ENCODE data around the gene LAMA4. TPM values are rescaled to one million over a fixed set of nuclear protein-coding genes. Genes with fewer than 3 reads are reported as not detected.

Gene LAMA4
- total RNA-seq, 1 experiment from 2014 or later, result not detected

GRCh38 chr6:112218563-112218962, 35.8 kb downstream of the LAMA4 start:
- Histone ChIP-seq H3K9ac (ENCODE audit: low read length) (no peak overlapping the region), H3K36me3 (ENCODE audit: insufficient read depth, low read length) (no peaks in the 10 kb centered on the region), H3K4me2 (ENCODE audit: low read depth, low read length, poor library complexity, severe bottlenecking) (no peak overlapping the region), H3K4me3 (ENCODE audit: low read length) (no peak overlapping the region), H3K9me2 (replicated peaks; ENCODE audit: insufficient read depth, low read length) (no peaks in the 10 kb centered on the region), H3K27me3 (ENCODE audit: low read length) (no peaks in the 10 kb centered on the region), H3K79me2 (ENCODE audit: low read length) (no peaks in the 10 kb centered on the region), H4K20me1 (ENCODE audit: insufficient read depth, low read depth, low read length) (no peaks in the 10 kb centered on the region), H3K4me1 (ENCODE audit: low read length) (no peaks in the 10 kb centered on the region), H2AFZ (ENCODE audit: low read length) (no peak overlapping the region), H3K9me3 (ENCODE audit: low read length) (no peaks in the 10 kb centered on the region), H3K27ac (ENCODE audit: low read length) (no peak overlapping the region)
- no peak for DNase-seq

GRCh38 chr6:112216662-112217551, 37.5 kb downstream of the LAMA4 start:
- no peaks in the 10 kb centered on the region for H3K4me1 ChIP-seq (ENCODE audit: low read length)
- no peaks in the 10 kb centered on the region for H3K27me3 ChIP-seq (ENCODE audit: low read length)
- H3K9me3 ChIP-seq (ENCODE audit: low read length), result no peaks in the 10 kb centered on the region
- H3K9ac ChIP-seq (ENCODE audit: low read length), result no peak overlapping the region
- no peak overlapping the region for H2AFZ ChIP-seq (ENCODE audit: low read length)
- no peak overlapping the region for H3K4me2 ChIP-seq (ENCODE audit: low read depth, low read length, poor library complexity, severe bottlenecking)
- DNase-seq, result no peak
- H3K27ac ChIP-seq (ENCODE audit: low read length), result no peak overlapping the region
- no peaks in the 10 kb centered on the region for H4K20me1 ChIP-seq (ENCODE audit: insufficient read depth, low read depth, low read length)
- H3K79me2 ChIP-seq (ENCODE audit: low read length), result no peaks in the 10 kb centered on the region
- no peaks in the 10 kb centered on the region for H3K36me3 ChIP-seq (ENCODE audit: insufficient read depth, low read length)
- H3K9me2 ChIP-seq (replicated peaks; ENCODE audit: insufficient read depth, low read length), result no peaks in the 10 kb centered on the region
- no peak overlapping the region for H3K4me3 ChIP-seq (ENCODE audit: low read length)

- Histone ChIP-seq H3K9me2 (replicated peaks; ENCODE audit: insufficient read depth, low read length) (no peaks in the 10 kb centered on the region), H3K4me2 (ENCODE audit: low read depth, low read length, poor library complexity, severe bottlenecking) (no peak overlapping the region), H3K27me3 (ENCODE audit: low read length) (no peaks in the 10 kb centered on the region), H2AFZ (ENCODE audit: low read length) (no peak overlapping the region), H3K4me1 (ENCODE audit: low read length) (no peaks in the 10 kb centered on the region), H3K9me3 (ENCODE audit: low read length) (no peaks in the 10 kb centered on the region), H4K20me1 (ENCODE audit: insufficient read depth, low read depth, low read length) (no peaks in the 10 kb centered on the region), H3K9ac (ENCODE audit: low read length) (no peak overlapping the region), H3K4me3 (ENCODE audit: low read length) (no peak overlapping the region), H3K79me2 (ENCODE audit: low read length) (no peaks in the 10 kb centered on the region), H3K36me3 (ENCODE audit: insufficient read depth, low read length) (no peaks in the 10 kb centered on the region), H3K27ac (ENCODE audit: low read length) (no peak overlapping the region)
- no peak for DNase-seq
Measured at GRCh38 chr6:112215488-112216284, 38.7 kb downstream of the LAMA4 start.

GRCh38 chr6:112214739-112215269, 39.6 kb downstream of the LAMA4 start:
- no peaks in the 10 kb centered on the region for H3K79me2 ChIP-seq (ENCODE audit: low read length)
- no peaks in the 10 kb centered on the region for H3K27me3 ChIP-seq (ENCODE audit: low read length)
- H3K4me3 ChIP-seq (ENCODE audit: low read length), result no peak overlapping the region
- no peaks in the 10 kb centered on the region for H4K20me1 ChIP-seq (ENCODE audit: insufficient read depth, low read depth, low read length)
- H3K9me3 ChIP-seq (ENCODE audit: low read length), result no peaks in the 10 kb centered on the region
- no peak overlapping the region for H2AFZ ChIP-seq (ENCODE audit: low read length)
- no peak overlapping the region for H3K27ac ChIP-seq (ENCODE audit: low read length)
- no peaks in the 10 kb centered on the region for H3K9me2 ChIP-seq (replicated peaks; ENCODE audit: insufficient read depth, low read length)
- no peaks in the 10 kb centered on the region for H3K36me3 ChIP-seq (ENCODE audit: insufficient read depth, low read length)
- no peak overlapping the region for H3K4me2 ChIP-seq (ENCODE audit: low read depth, low read length, poor library complexity, severe bottlenecking)
- no peak for DNase-seq
- no peaks in the 10 kb centered on the region for H3K4me1 ChIP-seq (ENCODE audit: low read length)
- no peak overlapping the region for H3K9ac ChIP-seq (ENCODE audit: low read length)

GRCh38 chr6:112210852-112211251, 43.5 kb downstream of the LAMA4 start:
- Histone ChIP-seq H3K4me3 (ENCODE audit: low read length) (no peak overlapping the region), H3K36me3 (ENCODE audit: insufficient read depth, low read length) (no peaks in the 10 kb centered on the region), H3K9ac (ENCODE audit: low read length) (no peak overlapping the region), H3K4me1 (ENCODE audit: low read length) (no peaks in the 10 kb centered on the region), H3K27ac (ENCODE audit: low read length) (no peak overlapping the region), H2AFZ (ENCODE audit: low read length) (no peak overlapping the region), H3K27me3 (ENCODE audit: low read length) (no peaks in the 10 kb centered on the region), H3K79me2 (ENCODE audit: low read length) (no peaks in the 10 kb centered on the region), H3K9me3 (ENCODE audit: low read length) (no peaks in the 10 kb centered on the region), H3K9me2 (replicated peaks; ENCODE audit: insufficient read depth, low read length) (no peaks in the 10 kb centered on the region), H4K20me1 (ENCODE audit: insufficient read depth, low read depth, low read length) (no peaks in the 10 kb centered on the region), H3K4me2 (ENCODE audit: low read depth, low read length, poor library complexity, severe bottlenecking) (no peak overlapping the region)
- DNase-seq, result no peak

- no peak overlapping the region for H3K9ac ChIP-seq (ENCODE audit: low read length)
- peaks cover 2% of the 10 kb centered on the region; the same call in 1 of the 2 replicates for H3K4me1 ChIP-seq (ENCODE audit: low read length)
- no peaks in the 10 kb centered on the region for H3K9me3 ChIP-seq (ENCODE audit: low read length)
- no peaks in the 10 kb centered on the region for H4K20me1 ChIP-seq (ENCODE audit: insufficient read depth, low read depth, low read length)
- H3K27me3 ChIP-seq (ENCODE audit: low read length), result no peaks in the 10 kb centered on the region
- no peaks in the 10 kb centered on the region for H3K36me3 ChIP-seq (ENCODE audit: insufficient read depth, low read length)
- DNase-seq, result no peak
- no peak overlapping the region for H3K27ac ChIP-seq (ENCODE audit: low read length)
- H3K4me2 ChIP-seq (ENCODE audit: low read depth, low read length, poor library complexity, severe bottlenecking), result no peak overlapping the region
- H3K79me2 ChIP-seq (ENCODE audit: low read length), result no peaks in the 10 kb centered on the region
- no peak overlapping the region for H3K4me3 ChIP-seq (ENCODE audit: low read length)
- H2AFZ ChIP-seq (ENCODE audit: low read length), result no peak overlapping the region
- H3K9me2 ChIP-seq (replicated peaks; ENCODE audit: insufficient read depth, low read length), result no peaks in the 10 kb centered on the region
Measured at GRCh38 chr6:112209131-112209530, 45.2 kb downstream of the LAMA4 start.

- H3K9ac ChIP-seq (ENCODE audit: low read length), result no peak overlapping the region
- no peaks in the 10 kb centered on the region for H3K27me3 ChIP-seq (ENCODE audit: low read length)
- H4K20me1 ChIP-seq (ENCODE audit: insufficient read depth, low read depth, low read length), result no peaks in the 10 kb centered on the region
- H3K9me2 ChIP-seq (replicated peaks; ENCODE audit: insufficient read depth, low read length), result no peaks in the 10 kb centered on the region
- no peak overlapping the region for H3K4me2 ChIP-seq (ENCODE audit: low read depth, low read length, poor library complexity, severe bottlenecking)
- H3K27ac ChIP-seq (ENCODE audit: low read length), result no peak overlapping the region
- H3K4me3 ChIP-seq (ENCODE audit: low read length), result no peak overlapping the region
- H3K79me2 ChIP-seq (ENCODE audit: low read length), result no peaks in the 10 kb centered on the region
- no peak for DNase-seq
- no peaks in the 10 kb centered on the region for H3K36me3 ChIP-seq (ENCODE audit: insufficient read depth, low read length)
- no peak overlapping the region for H2AFZ ChIP-seq (ENCODE audit: low read length)
- no peaks in the 10 kb centered on the region for H3K9me3 ChIP-seq (ENCODE audit: low read length)
- peaks cover 2% of the 10 kb centered on the region; the same call in 1 of the 2 replicates for H3K4me1 ChIP-seq (ENCODE audit: low read length)
Measured at GRCh38 chr6:112207776-112208175, 46.6 kb downstream of the LAMA4 start.

GRCh38 chr6:112207131-112207530, 47.2 kb downstream of the LAMA4 start:
- no peaks in the 10 kb centered on the region for H3K36me3 ChIP-seq (ENCODE audit: insufficient read depth, low read length)
- H3K27me3 ChIP-seq (ENCODE audit: low read length), result no peaks in the 10 kb centered on the region
- H4K20me1 ChIP-seq (ENCODE audit: insufficient read depth, low read depth, low read length), result no peaks in the 10 kb centered on the region
- H3K4me3 ChIP-seq (ENCODE audit: low read length), result no peak overlapping the region
- H3K27ac ChIP-seq (ENCODE audit: low read length), result no peak overlapping the region
- DNase-seq, result no peak
- no peak overlapping the region for H3K9ac ChIP-seq (ENCODE audit: low read length)
- H3K9me3 ChIP-seq (ENCODE audit: low read length), result no peaks in the 10 kb centered on the region
- H2AFZ ChIP-seq (ENCODE audit: low read length), result no peak overlapping the region
- H3K4me1 ChIP-seq (ENCODE audit: low read length), result peaks cover 2% of the 10 kb centered on the region; the same call in 1 of the 2 replicates
- H3K4me2 ChIP-seq (ENCODE audit: low read depth, low read length, poor library complexity, severe bottlenecking), result no peak overlapping the region
- no peaks in the 10 kb centered on the region for H3K9me2 ChIP-seq (replicated peaks; ENCODE audit: insufficient read depth, low read length)
- no peaks in the 10 kb centered on the region for H3K79me2 ChIP-seq (ENCODE audit: low read length)
